Endometrial microvascular endothelial cells (primary cell): ENCODE data around the gene MAP3K2. TPM values are rescaled to one million over a fixed set of nuclear protein-coding genes. Genes with fewer than 3 reads are reported as not detected.

Experiments
- in situ Hi-C: cut with HindIII; loops from 2 replicates; pipeline ENCODE4 v1.10.0; 2017; ENCODE audit warnings: low sequenced_read_pairs, low pct_unique_long_range_greater_than_20kb; ENCODE audit errors: inconsistent ontology term
- total RNA-seq: library from RNA; depleted of rRNA; stranded (reverse); fragments of >200 nt; gene quantifications from one replicate; pipeline ENCODE4 v1.2.3, GENCODE V29; 2015; ENCODE audit errors: inconsistent ontology term

MAP3K2 gene
- total RNA-seq, 1 donor from 2014 or later: 18.1 TPM

- in situ Hi-C loops: no loop called here
Observed at GRCh38 chr2:127320586-127321275, 67.0 kb downstream of the MAP3K2 start.

- in situ Hi-C loops: no loop called here
Observed at GRCh38 chr2:127320067-127320466, 67.7 kb downstream of the MAP3K2 start.

- in situ Hi-C loops: no loop called here
Observed at GRCh38 chr2:127314193-127314988, 73.4 kb downstream of the MAP3K2 start.

GRCh38 chr2:127313406-127313805 is 74.4 kb downstream of the MAP3K2 start:
- in situ Hi-C loops: no loop called here

- in situ Hi-C loops: no loop called here
Observed at GRCh38 chr2:127310980-127311379, 76.8 kb downstream of the MAP3K2 start.

- in situ Hi-C loops: no loop called here
Observed at GRCh38 chr2:127309468-127309867, 78.3 kb downstream of the MAP3K2 start.

GRCh38 chr2:127308586-127309138 is 79.1 kb downstream of the MAP3K2 start:
- in situ Hi-C loops: no loop called here

- in situ Hi-C loops: no loop called here
Observed at GRCh38 chr2:127305990-127306585, 81.7 kb downstream of the MAP3K2 start.

- in situ Hi-C loops: no loop called here
Observed at GRCh38 chr2:127302168-127302567, 85.6 kb downstream of the MAP3K2 start.

- in situ Hi-C loops: no loop called here
Observed at GRCh38 chr2:127293748-127294562, 93.8 kb downstream of the MAP3K2 start, which contains the start of gene ERCC3. TSS of gene ERCC3 (minus strand) at chr2:127294144. CDS start at chr2:127294081, 63 bp downstream.

- in situ Hi-C loops: no loop called here
Observed at GRCh38 chr2:127293386-127293747, 94.4 kb downstream of the MAP3K2 start.

GRCh38 chr2:127288274-127288673 is 99.5 kb downstream of the MAP3K2 start:
- in situ Hi-C loops: no loop called here

GRCh38 chr2:127283275-127283674 is 104.5 kb downstream of the MAP3K2 start:
- in situ Hi-C loops: no loop called here

- in situ Hi-C loops: no loop called here
Observed at GRCh38 chr2:127280693-127281092, 107.1 kb downstream of the MAP3K2 start.

GRCh38 chr2:127279781-127280180 is 108.0 kb downstream of the MAP3K2 start:
- in situ Hi-C loops: no loop called here

GRCh38 chr2:127278959-127279358 is 108.8 kb downstream of the MAP3K2 start:
- in situ Hi-C loops: no loop called here

- in situ Hi-C loops: no loop called here
Observed at GRCh38 chr2:127277028-127277427, 110.7 kb downstream of the MAP3K2 start.

- in situ Hi-C loops: no loop called here
Observed at GRCh38 chr2:127275789-127276188, 112.0 kb downstream of the MAP3K2 start.

GRCh38 chr2:127275356-127275755 is 112.4 kb downstream of the MAP3K2 start:
- in situ Hi-C loops: no loop called here
